ENCODE results near the gene PLXNA4. TPM values are rescaled to one million over a fixed set of nuclear protein-coding genes. Genes with fewer than 3 reads are reported as not detected.

The PLXNA4 gene
- total RNA-seq, 1 experiment from 2014 or later = 0.10 TPM

GRCh38 chr7:132228240-132228639 is 348.0 kb downstream of the PLXNA4 start:
- BruUV-seq (replicated peaks) = no TSS peak
- no peaks in the 10 kb centered on the region for H3K36me3 ChIP-seq (ENCODE audit: control insufficient read depth, insufficient read depth, low read length)
- H3K4me3 ChIP-seq (ENCODE audit: low read depth in 2 of 2, low read length in 2 of 2) = no peak overlapping the region
- no peak for ATAC-seq
- TF ChIP-seq POLR2AphosphoS5 (IDR thresholded peaks at IDR 0.05; ENCODE audit: low read depth, low read length) = no peak
- TF ChIP-seq REST (IDR thresholded peaks at IDR 0.05; ENCODE audit: insufficient read depth in 1 of 2, low read depth in 2 of 2, low read length in 1 of 2) = no peak
- no peak for TF ChIP-seq TCF7L2 (IDR thresholded peaks at IDR 0.05; ENCODE audit: low read depth, low read length)
- no peak for TF ChIP-seq SIN3A (IDR thresholded peaks at IDR 0.05; ENCODE audit: borderline replicate concordance, insufficient read depth, low read depth, low read length)
- no peak for TF ChIP-seq CTCF (IDR thresholded peaks at IDR 0.05)
- DNase-seq (ENCODE audit: low read depth, low spot score) = no peak
- in situ Hi-C loops (cut with HindIII; ENCODE audit: low pct_unique_long_range_greater_than_20kb, low sequenced_read_pairs) = no loop called here
- no peaks in the 10 kb centered on the region for H3K4me1 ChIP-seq (ENCODE audit: control insufficient read depth, insufficient read depth, low read length)
- H3K27ac ChIP-seq (ENCODE audit: low read length) = no peak overlapping the region
- no peaks in the 10 kb centered on the region for H3K9me3 ChIP-seq (ENCODE audit: control insufficient read depth, insufficient read depth, low read depth, low read length)
- intact Hi-C loops (cut with micrococcal nuclease; ENCODE audit: unreplicated experiment) = no loop called here
- H3K27me3 ChIP-seq (ENCODE audit: control insufficient read depth, insufficient read depth, low read length) = 0 out of 2 replicates have a peak, but pooled peaks cover 2% of the 10 kb centered on the region
- ChIA-PET POLR2A (no interaction called here), CTCF (no interaction called here)

- H3K4me1 ChIP-seq (ENCODE audit: control insufficient read depth, insufficient read depth, low read length) = no peaks in the 10 kb centered on the region
- ChIA-PET POLR2A (no interaction called here), CTCF (no interaction called here)
- H3K9me3 ChIP-seq (ENCODE audit: control insufficient read depth, insufficient read depth, low read depth, low read length) = no peaks in the 10 kb centered on the region
- no peak for DNase-seq (ENCODE audit: low read depth, low spot score)
- intact Hi-C loops (cut with micrococcal nuclease; ENCODE audit: unreplicated experiment) (no loop called here), in situ Hi-C loops (cut with HindIII; ENCODE audit: low pct_unique_long_range_greater_than_20kb, low sequenced_read_pairs) (no loop called here)
- no peak for TF ChIP-seq REST (IDR thresholded peaks at IDR 0.05; ENCODE audit: insufficient read depth in 1 of 2, low read depth in 2 of 2, low read length in 1 of 2)
- no peak for TF ChIP-seq CTCF (IDR thresholded peaks at IDR 0.05)
- no peak for TF ChIP-seq POLR2AphosphoS5 (IDR thresholded peaks at IDR 0.05; ENCODE audit: low read depth, low read length)
- no peak for TF ChIP-seq SIN3A (IDR thresholded peaks at IDR 0.05; ENCODE audit: borderline replicate concordance, insufficient read depth, low read depth, low read length)
- no peak for TF ChIP-seq TCF7L2 (IDR thresholded peaks at IDR 0.05; ENCODE audit: low read depth, low read length)
- H3K27ac ChIP-seq (ENCODE audit: low read length) = no peak overlapping the region
- H3K4me3 ChIP-seq (ENCODE audit: low read depth in 2 of 2, low read length in 2 of 2) = no peak overlapping the region
- no peak for ATAC-seq
- no TSS peak for BruUV-seq (replicated peaks)
- 0 out of 2 replicates have a peak, but pooled peaks cover 2% of the 10 kb centered on the region for H3K27me3 ChIP-seq (ENCODE audit: control insufficient read depth, insufficient read depth, low read length)
- H3K36me3 ChIP-seq (ENCODE audit: control insufficient read depth, insufficient read depth, low read length) = no peaks in the 10 kb centered on the region
Measured at GRCh38 chr7:132226957-132227290, 349.3 kb downstream of the PLXNA4 start.

Data from Panc1 (cell line).